ENCODE results near the gene VAMP2.

DNA sequence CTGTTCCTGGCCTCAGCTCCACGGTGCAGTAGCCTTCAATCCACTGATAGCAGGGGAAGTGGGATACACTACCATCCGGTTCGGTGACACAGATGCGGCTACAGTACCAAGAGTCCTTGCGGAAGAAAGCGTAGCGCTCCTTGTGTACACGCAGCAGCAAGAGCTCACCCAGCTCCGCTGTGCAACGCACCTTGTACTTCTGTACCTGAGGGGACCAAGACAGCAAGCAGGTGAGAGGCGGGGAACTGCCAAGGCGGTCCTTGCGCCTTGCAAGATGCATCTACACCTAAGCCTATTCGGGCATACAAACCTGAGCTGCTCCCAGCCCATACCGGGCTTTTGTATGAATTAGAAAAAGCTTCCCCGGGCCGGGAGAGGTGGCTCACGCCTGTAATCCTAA, 46.0 kb downstream of the VAMP2 start:
- TF ChIP-seq, protein P1, sequence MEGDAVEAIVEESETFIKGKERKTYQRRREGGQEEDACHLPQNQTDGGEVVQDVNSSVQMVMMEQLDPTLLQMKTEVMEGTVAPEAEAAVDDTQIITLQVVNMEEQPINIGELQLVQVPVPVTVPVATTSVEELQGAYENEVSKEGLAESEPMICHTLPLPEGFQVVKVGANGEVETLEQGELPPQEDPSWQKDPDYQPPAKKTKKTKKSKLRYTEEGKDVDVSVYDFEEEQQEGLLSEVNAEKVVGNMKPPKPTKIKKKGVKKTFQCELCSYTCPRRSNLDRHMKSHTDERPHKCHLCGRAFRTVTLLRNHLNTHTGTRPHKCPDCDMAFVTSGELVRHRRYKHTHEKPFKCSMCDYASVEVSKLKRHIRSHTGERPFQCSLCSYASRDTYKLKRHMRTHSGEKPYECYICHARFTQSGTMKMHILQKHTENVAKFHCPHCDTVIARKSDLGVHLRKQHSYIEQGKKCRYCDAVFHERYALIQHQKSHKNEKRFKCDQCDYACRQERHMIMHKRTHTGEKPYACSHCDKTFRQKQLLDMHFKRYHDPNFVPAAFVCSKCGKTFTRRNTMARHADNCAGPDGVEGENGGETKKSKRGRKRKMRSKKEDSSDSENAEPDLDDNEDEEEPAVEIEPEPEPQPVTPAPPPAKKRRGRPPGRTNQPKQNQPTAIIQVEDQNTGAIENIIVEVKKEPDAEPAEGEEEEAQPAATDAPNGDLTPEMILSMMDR (tag by site-specific recombination; IDR thresholded peaks at IDR 0.05): no peak
- TF ChIP-seq ZBTB7A (tag by site-specific recombination; IDR thresholded peaks at IDR 0.05; ENCODE audit: low read depth) (no peak), ZNF366 (tag by site-specific recombination; conservative IDR thresholded peaks at IDR 0.05) (no peak), ZNF660 (tag by site-specific recombination; IDR thresholded peaks at IDR 0.05) (no peak)
- TF ChIP-seq, protein P2, sequence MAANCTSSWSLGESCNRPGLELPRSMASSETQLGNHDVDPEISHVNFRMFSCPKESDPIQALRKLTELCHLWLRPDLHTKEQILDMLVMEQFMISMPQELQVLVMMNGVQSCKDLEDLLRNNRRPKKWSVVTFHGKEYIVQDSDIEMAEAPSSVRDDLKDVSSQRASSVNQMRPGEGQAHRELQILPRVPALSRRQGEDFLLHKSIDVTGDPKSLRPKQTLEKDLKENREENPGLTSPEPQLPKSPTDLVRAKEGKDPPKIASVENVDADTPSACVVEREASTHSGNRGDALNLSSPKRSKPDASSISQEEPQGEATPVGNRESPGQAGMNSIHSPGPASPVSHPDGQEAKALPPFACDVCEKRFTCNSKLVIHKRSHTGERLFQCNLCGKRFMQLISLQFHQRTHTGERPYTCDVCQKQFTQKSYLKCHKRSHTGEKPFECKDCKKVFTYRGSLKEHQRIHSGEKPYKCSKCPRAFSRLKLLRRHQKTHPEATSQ (tag by site-specific recombination; IDR thresholded peaks at IDR 0.05): no peak

All from HEK293 (cell line).